ENCODE measurements around the gene PURA. TPM values are rescaled to one million over a fixed set of nuclear protein-coding genes. Genes with fewer than 3 reads are reported as not detected.

The PURA gene
- total and polyA plus RNA-seq, 2 donors (not counting 3 experiments of a cell fraction or from before 2014, with no cell fraction given), result 1.3 to 8.2 TPM

- intact Hi-C loops (cut with micrococcal nuclease) (loop anchor here (1.0 to 5.0 kb wide), 7 partner anchors 13 to 370 kb away; no protein-coding TSS in a partner anchor), dilution Hi-C loops (cut with MboI; ENCODE audit: extremely low pct_ligation_motif_present, low sequenced_read_pairs) (no loop called here)
- TF ChIP-seq CTCF (IDR thresholded peaks at IDR 0.05; ENCODE audit: extremely low read depth in 1 of 2, insufficient read depth in 1 of 2, low read depth in 1 of 2, low read length in 2 of 2), result peak; percentile 81 to 86
- no peak for TF ChIP-seq FOS (IDR thresholded peaks at IDR 0.05; ENCODE audit: borderline replicate concordance, insufficient read depth, low read length)
- Histone ChIP-seq H4K20me1 (replicated peaks; ENCODE audit: control insufficient read depth, extremely low read depth, insufficient read depth, low read length) (no peaks in the 10 kb centered on the region), H3K4me1 (ENCODE audit: control insufficient read depth, extremely low read depth, insufficient read depth, low read length) (peaks cover 4% of the 10 kb centered on the region), H3K4me2 (ENCODE audit: insufficient read depth, low read length) (peak overlapping the region; percentile 81), H3K9ac (replicated peaks; ENCODE audit: extremely low read depth, insufficient read depth, low read length) (no peak overlapping the region), H3K79me2 (ENCODE audit: control insufficient read depth, insufficient read depth, low read length) (no peaks in the 10 kb centered on the region), H3K9me3 (replicated peaks; ENCODE audit: control insufficient read depth, insufficient read depth, low read length) (no peaks in the 10 kb centered on the region), H2AFZ (ENCODE audit: low read depth, low read length) (peak overlapping the region; percentile 81), H3K36me3 (ENCODE audit: control insufficient read depth in 2 of 2, extremely low read depth in 1 of 2, insufficient read depth in 2 of 2, low read length in 2 of 2) (no peaks in the 10 kb centered on the region), H3K27ac (ENCODE audit: insufficient read depth, low read depth, low read length) (no peak overlapping the region), H3K4me3 (replicated peaks in 1 of 3; ENCODE audit: insufficient read depth in 1 of 3, low read depth in 1 of 3, low read length in 3 of 3) (peak overlapping the region in 2 of 3 experiments; percentile 19 to 24), H3K9me1 (replicated peaks; ENCODE audit: control insufficient read depth, extremely low read depth, insufficient read depth, low read length) (no peaks in the 10 kb centered on the region), H3K27me3 (ENCODE audit: control insufficient read depth in 2 of 2, insufficient read depth in 2 of 2, low read length in 2 of 2) (no peaks in the 10 kb centered on the region)
- ChIA-PET POLR2A (interaction anchor here (0.7 kb wide), 1 partner anchor 93 kb away, joined by 3 read pairs; no protein-coding TSS in a partner anchor), CTCF (interaction anchor here (0.7 to 13.1 kb wide), 11 partner anchors 11 to 369 kb away, joined by 3 to 141 read pairs (median 7); no protein-coding TSS in a partner anchor)
- no TSS peak for BruUV-seq (replicated peaks)
- DNase-seq (ENCODE audit: low read depth, low spot score), result peak; percentile 75
- FAIRE-seq, result peak; percentile 96
Observed at GRCh38 chr5:140157032-140157781, 43.3 kb downstream of the PURA start.
